Stimulated activated CD4-positive, alpha-beta T cell treated with anti-CD3 and anti-CD28 coated beads, Interleukin-1b, Interleukin-23, amount 100 ng/mL, for 48 hours (primary cell): ENCODE data around the gene CSF3R.
"Not testable (repeated sequence)": the region's sequence is repeated elsewhere in the genome, so short reads cannot be mapped to it uniquely, and the experiment has no call there.

Experiments
- DNase-seq: peaks from one replicate; pipeline ENCODE4 v3.0.0-alpha.2; 2020

CSF3R gene

GRCh38 chr1:36481091-36481490 is 1.6 kb downstream of the CSF3R start:
- DNase-seq, result no peak

- no peak for DNase-seq
Observed at GRCh38 chr1:36480161-36480560, 2.6 kb downstream of the CSF3R start.

- no peak for DNase-seq
Observed at GRCh38 chr1:36479505-36480051, 3.1 kb downstream of the CSF3R start.

- DNase-seq, result not testable (repeated sequence)
Observed at GRCh38 chr1:36477615-36478014, 5.1 kb downstream of the CSF3R start.

GRCh38 chr1:36476945-36477344 is 5.8 kb downstream of the CSF3R start:
- no peak for DNase-seq

GRCh38 chr1:36475910-36476604 is 6.7 kb downstream of the CSF3R start:
- DNase-seq, result no peak

GRCh38 chr1:36475341-36475740 is 7.4 kb downstream of the CSF3R start:
- DNase-seq, result no peak

- DNase-seq, result no peak
Observed at GRCh38 chr1:36472656-36473055, 10.1 kb downstream of the CSF3R start.

GRCh38 chr1:36471830-36472641 is 10.7 kb downstream of the CSF3R start:
- DNase-seq, result no peak

- DNase-seq, result no peak
Observed at GRCh38 chr1:36469163-36469562, 13.6 kb downstream of the CSF3R start.

GRCh38 chr1:36467700-36468455 is 14.8 kb downstream of the CSF3R start:
- DNase-seq, result no peak

- DNase-seq, result no peak
Observed at GRCh38 chr1:36467027-36467410, 15.7 kb downstream of the CSF3R start.

GRCh38 chr1:36466370-36467026 is 16.2 kb downstream of the CSF3R start:
- DNase-seq, result no peak

- no peak for DNase-seq
Observed at GRCh38 chr1:36465731-36466369, 16.9 kb downstream of the CSF3R start.

GRCh38 chr1:36464605-36465393 is 17.9 kb downstream of the CSF3R start:
- DNase-seq, result no peak

- DNase-seq, result peak; percentile 96
Observed at GRCh38 chr1:36463803-36464604, 18.7 kb downstream of the CSF3R start, which contains the start of gene MRPS15. Gene MRPS15, minus strand, starts transcription at chr1:36464384. Its CDS starts 109 bp downstream, at chr1:36464275.

GRCh38 chr1:36463463-36463802 is 19.3 kb downstream of the CSF3R start:
- DNase-seq, result no peak

- peak; percentile 77 for DNase-seq
Observed at GRCh38 chr1:36458910-36459309, 23.8 kb downstream of the CSF3R start.

- no peak for DNase-seq
Observed at GRCh38 chr1:36457691-36458090, 25.0 kb downstream of the CSF3R start.

GRCh38 chr1:36456391-36456928 is 26.3 kb downstream of the CSF3R start:
- no peak for DNase-seq
